ENCODE results near the gene SLC9A4.

The SLC9A4 gene

DNA sequence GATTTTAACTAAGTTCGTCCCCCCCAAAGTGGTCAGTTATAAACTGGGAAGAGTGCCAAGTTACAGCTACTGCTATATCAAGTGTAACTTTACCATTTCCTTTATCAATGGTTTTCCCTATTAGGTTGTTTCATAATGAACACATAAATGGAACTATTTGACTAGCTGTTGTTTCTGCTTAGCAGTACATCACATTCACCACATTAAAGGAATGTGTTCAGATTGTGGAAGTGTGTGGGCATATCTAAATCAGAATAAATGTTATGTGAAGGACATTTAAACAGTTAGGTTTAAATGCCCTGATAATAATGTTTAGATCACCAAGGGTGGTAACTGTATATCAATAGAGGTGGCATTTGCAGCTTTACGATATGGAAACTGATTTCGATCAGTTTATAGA, 45.1 kb downstream of the SLC9A4 start:
- TF ChIP-seq, protein P1, sequence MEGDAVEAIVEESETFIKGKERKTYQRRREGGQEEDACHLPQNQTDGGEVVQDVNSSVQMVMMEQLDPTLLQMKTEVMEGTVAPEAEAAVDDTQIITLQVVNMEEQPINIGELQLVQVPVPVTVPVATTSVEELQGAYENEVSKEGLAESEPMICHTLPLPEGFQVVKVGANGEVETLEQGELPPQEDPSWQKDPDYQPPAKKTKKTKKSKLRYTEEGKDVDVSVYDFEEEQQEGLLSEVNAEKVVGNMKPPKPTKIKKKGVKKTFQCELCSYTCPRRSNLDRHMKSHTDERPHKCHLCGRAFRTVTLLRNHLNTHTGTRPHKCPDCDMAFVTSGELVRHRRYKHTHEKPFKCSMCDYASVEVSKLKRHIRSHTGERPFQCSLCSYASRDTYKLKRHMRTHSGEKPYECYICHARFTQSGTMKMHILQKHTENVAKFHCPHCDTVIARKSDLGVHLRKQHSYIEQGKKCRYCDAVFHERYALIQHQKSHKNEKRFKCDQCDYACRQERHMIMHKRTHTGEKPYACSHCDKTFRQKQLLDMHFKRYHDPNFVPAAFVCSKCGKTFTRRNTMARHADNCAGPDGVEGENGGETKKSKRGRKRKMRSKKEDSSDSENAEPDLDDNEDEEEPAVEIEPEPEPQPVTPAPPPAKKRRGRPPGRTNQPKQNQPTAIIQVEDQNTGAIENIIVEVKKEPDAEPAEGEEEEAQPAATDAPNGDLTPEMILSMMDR (IDR thresholded peaks at IDR 0.05; ENCODE audit: borderline replicate concordance, insufficient read depth, low read depth, low read length), result no peak
- H3K4me3 ChIP-seq (ENCODE audit: low read depth, low read length), result no peak overlapping the region

DNA sequence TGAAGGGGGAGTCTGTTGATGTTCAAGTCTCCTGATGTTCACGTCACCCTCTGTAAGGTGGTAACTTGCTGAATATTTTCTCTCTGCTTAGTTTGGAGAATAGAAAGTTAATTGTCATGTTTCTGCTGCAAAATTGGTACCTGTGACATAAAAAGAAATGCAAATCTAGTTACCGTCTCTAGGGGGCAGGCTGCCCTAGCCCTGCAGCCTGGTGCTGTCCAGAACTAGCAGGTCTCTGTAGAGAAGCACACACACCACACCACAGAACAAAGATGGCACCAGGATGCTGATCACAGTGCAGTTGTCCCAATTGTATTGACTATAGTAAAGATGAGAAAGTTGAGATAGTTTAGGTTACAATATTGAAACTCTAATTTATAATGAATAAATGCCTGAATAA, 47.0 kb downstream of the SLC9A4 start:
- TF ChIP-seq, protein P1 (IDR thresholded peaks at IDR 0.05; ENCODE audit: borderline replicate concordance, insufficient read depth, low read depth, low read length), result peak; percentile 77
- no peak overlapping the region for H3K4me3 ChIP-seq (ENCODE audit: low read depth, low read length)

DNA sequence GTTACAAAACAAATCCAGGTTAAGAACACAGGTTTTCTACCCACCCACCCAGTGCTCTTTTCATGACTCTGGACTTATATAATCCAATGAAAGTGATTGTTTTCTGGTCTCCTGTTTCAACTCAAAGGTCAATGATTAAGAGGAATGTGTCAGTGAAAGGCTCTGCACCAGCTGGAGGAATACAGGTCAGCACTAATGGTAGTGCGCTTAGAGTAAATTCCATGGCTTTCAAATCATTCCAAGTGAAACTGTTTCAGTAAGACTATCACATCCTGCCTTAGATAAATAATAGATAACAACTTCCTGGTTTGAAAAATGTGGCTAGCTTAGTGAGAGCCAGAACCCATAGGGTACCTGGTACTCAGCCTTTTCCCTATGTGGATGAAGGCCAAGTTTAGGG, 47.8 kb downstream of the SLC9A4 start:
- TF ChIP-seq, protein P1 (IDR thresholded peaks at IDR 0.05; ENCODE audit: borderline replicate concordance, insufficient read depth, low read depth, low read length), result no peak

DNA sequence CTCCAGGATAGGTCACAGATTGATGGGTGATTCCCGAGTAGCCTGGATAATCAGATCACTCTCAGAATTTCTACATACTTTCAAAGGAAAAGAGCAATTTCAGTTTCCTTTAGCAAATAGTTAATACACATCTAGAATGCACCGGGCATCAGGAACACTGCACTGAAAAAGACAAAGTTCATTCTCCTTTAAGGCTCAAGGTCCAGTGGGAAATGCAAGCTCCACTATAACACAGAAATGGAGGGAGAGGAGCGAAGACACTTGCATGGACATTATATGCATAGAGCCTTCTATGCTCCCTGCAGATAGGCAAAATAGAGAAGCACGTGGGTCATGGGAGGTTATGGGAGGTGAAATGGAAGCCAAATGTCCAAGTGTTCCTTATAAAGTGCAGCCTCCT, 49.1 kb downstream of the SLC9A4 start:
- TF ChIP-seq, protein P1 (IDR thresholded peaks at IDR 0.05; ENCODE audit: borderline replicate concordance, insufficient read depth, low read depth, low read length), result no peak

More for the DNA sequence above, 47.8 kb downstream of the SLC9A4 start:
- no peak overlapping the region for H3K4me3 ChIP-seq (ENCODE audit: low read depth, low read length)

DNA sequence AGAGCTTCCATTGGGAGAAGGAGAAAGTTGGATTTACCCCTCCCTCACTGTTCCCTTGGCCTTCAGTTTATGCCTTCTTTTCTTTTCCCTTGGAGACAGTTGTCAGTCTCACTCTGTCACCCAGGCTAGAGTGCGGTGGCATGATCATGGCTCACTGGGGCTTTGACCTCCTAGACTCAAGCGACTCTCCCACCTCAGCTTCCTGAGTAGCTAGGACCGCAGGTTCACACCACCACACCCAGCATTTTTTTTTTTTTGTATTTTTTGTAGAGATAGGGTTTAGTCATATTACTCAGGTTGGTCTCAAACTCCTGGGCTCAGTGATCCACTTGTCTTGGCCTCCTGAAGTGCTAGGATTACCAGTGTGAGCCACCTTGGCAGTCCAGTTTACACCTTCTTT, 49.9 kb downstream of the SLC9A4 start:
- no peak overlapping the region for H3K4me3 ChIP-seq (ENCODE audit: low read depth, low read length)
- TF ChIP-seq, protein P1 (IDR thresholded peaks at IDR 0.05; ENCODE audit: borderline replicate concordance, insufficient read depth, low read depth, low read length), result no peak

More for the DNA sequence above, 49.1 kb downstream of the SLC9A4 start:
- no peak overlapping the region for H3K4me3 ChIP-seq (ENCODE audit: low read depth, low read length)

DNA sequence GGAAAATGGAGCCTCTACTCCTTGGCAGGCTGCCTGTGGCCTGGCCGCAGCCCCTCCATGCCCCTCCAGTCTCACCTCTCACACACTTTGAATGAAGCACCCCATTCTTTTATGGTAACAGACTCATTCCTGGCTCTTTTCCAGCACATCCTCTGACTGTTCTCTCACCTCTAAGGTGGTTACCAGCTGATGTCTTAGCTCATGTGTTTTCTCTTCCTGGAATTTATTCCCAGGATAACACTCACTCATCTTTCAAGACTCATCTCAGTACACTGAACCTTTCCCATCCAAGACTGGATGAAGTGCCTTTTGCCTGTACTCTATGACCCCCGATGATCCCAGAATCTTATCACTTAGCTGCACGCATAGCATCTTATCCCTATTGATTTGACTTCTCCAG, 50.6 kb downstream of the SLC9A4 start:
- H3K4me3 ChIP-seq (ENCODE audit: low read depth, low read length), result no peak overlapping the region
- TF ChIP-seq, protein P1 (IDR thresholded peaks at IDR 0.05; ENCODE audit: borderline replicate concordance, insufficient read depth, low read depth, low read length), result no peak

DNA sequence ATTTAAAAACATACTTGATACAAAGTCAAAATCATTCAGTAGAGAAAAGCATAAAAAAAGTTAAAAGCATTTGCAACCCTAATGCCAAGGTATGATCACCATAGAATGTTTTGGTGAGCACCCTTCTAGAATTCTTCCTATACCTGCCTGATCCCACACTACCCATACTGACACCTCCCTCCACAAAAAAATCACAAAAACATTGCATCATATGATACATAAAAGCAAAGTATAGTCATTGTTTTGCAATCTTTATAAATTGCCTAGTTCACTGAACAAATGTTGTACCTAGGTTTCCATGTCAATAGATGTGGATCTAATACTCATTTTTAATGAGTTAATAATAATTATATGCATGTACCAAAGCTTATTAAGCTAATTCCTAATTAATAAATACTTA, 54.1 kb downstream of the SLC9A4 start:
- TF ChIP-seq, protein P1 (IDR thresholded peaks at IDR 0.05; ENCODE audit: borderline replicate concordance, insufficient read depth, low read depth, low read length), result no peak
- no peak overlapping the region for H3K4me3 ChIP-seq (ENCODE audit: low read depth, low read length)
